ENCODE data around the gene NOC4L.
A peak's percentile ranks its signal among the peaks of the same experiment; 100 is the strongest.
"Not testable (repeated sequence)": the region's sequence is repeated elsewhere in the genome, so short reads cannot be mapped to it uniquely, and the experiment has no call there.

NOC4L gene

GRCh38 chr12:132144115-132144809, at the start of gene NOC4L, which contains the start of gene DDX51:
NOC4L (plus strand) TSS chr12:132144457; CDS start chr12:132144489, 32 bp downstream.
DDX51 (minus strand) TSS chr12:132144319; CDS start chr12:132144296, 23 bp downstream.
- peak; percentile 77 to 89 for DNase-seq

GRCh38 chr12:132095520-132096409, 48.5 kb upstream of the NOC4L start:
- DNase-seq = no peak

- no peak for DNase-seq
These were observed 44.5 kb upstream of the NOC4L start for GRCh38 chr12:132099739-132100138.

- DNase-seq = no peak
These were observed 43.8 kb upstream of the NOC4L start for GRCh38 chr12:132100306-132101065.

- DNase-seq = no peak
These were observed 42.0 kb upstream of the NOC4L start for GRCh38 chr12:132102297-132102696.

GRCh38 chr12:132103072-132103471, 41.2 kb upstream of the NOC4L start:
- not testable (repeated sequence) for DNase-seq

GRCh38 chr12:132103542-132104308, 40.5 kb upstream of the NOC4L start:
- DNase-seq = no peak

- no peak for DNase-seq
These were observed 38.8 kb upstream of the NOC4L start for GRCh38 chr12:132105467-132105866.

- no peak for DNase-seq
These were observed 37.3 kb upstream of the NOC4L start for GRCh38 chr12:132106921-132107320.

GRCh38 chr12:132108211-132108832, 35.9 kb upstream of the NOC4L start:
- no peak for DNase-seq

- DNase-seq = no peak
These were observed 34.5 kb upstream of the NOC4L start for GRCh38 chr12:132109741-132110140.

- DNase-seq = no peak
These were observed 33.6 kb upstream of the NOC4L start for GRCh38 chr12:132110677-132111076.

GRCh38 chr12:132111654-132112304, 32.5 kb upstream of the NOC4L start:
- DNase-seq = no peak

- no peak for DNase-seq
These were observed 29.6 kb upstream of the NOC4L start for GRCh38 chr12:132114667-132115066.

- DNase-seq = no peak
These were observed 28.8 kb upstream of the NOC4L start for GRCh38 chr12:132115500-132115899.

- no peak for DNase-seq
These were observed 27.3 kb upstream of the NOC4L start for GRCh38 chr12:132116709-132117557.

- no peak for DNase-seq
These were observed 26.7 kb upstream of the NOC4L start for GRCh38 chr12:132117558-132117875.

GRCh38 chr12:132118876-132119275, 25.4 kb upstream of the NOC4L start:
- DNase-seq = no peak

- no peak for DNase-seq
These were observed 23.0 kb upstream of the NOC4L start for GRCh38 chr12:132121283-132121682.

- DNase-seq = peak; percentile 39 to 51
These were observed 20.1 kb upstream of the NOC4L start for GRCh38 chr12:132123970-132124765.

Data from Kasumi-1 (cell line).